Activated T-helper 2 cell treated with anti-CD3 and anti-CD28 coated beads, Interferon-gamma antibody, Interleukin-2, Interleukin-4, amounts not matched to agents 10 μg/mL and 5 μg/mL and 100 μg/mL, durations not matched to agents 14 hours and 24 hours and 36 hours (primary cell): ENCODE data around the gene PNPO. TPM values are rescaled to one million over a fixed set of nuclear protein-coding genes. Genes with fewer than 3 reads are reported as not detected.
"Not testable (repeated sequence)": the region's sequence is repeated elsewhere in the genome, so short reads cannot be mapped to it uniquely, and the experiment has no call there.

Experiments used
- DNase-seq: peaks from one replicate; pipeline ENCODE4 v3.0.0; 2021; ENCODE audit warnings: low spot score
- H3K27ac Mint-ChIP-seq: one replicate; pipeline ENCODE4 v1.8.0; 2021; ENCODE audit warnings: mixed read lengths
- H3K27me3 Mint-ChIP-seq: one replicate; pipeline ENCODE4 v1.8.0; 2021; ENCODE audit warnings: low read depth, mixed read lengths
- H3K36me3 Mint-ChIP-seq: one replicate; pipeline ENCODE4 v1.8.0; 2021; ENCODE audit warnings: low read depth, mixed read lengths
- H3K4me1 Mint-ChIP-seq: one replicate; pipeline ENCODE4 v1.8.0; 2021; ENCODE audit warnings: low read depth, mixed read lengths
- H3K4me3 Mint-ChIP-seq: one replicate; pipeline ENCODE4 v1.8.0; 2021; ENCODE audit warnings: low read depth, mild to moderate bottlenecking, moderate library complexity, mixed read lengths
- H3K9me3 Mint-ChIP-seq: one replicate; pipeline ENCODE4 v1.8.0; 2021; ENCODE audit warnings: mixed read lengths
- intact Hi-C: fragments of 100-400 bp; cut with micrococcal nuclease; formaldehyde crosslinking; loops from one replicate; pipeline ENCODE4 v1.15.1; 2023
- total RNA-seq: library from RNA; stranded (reverse); gene quantifications from 2 replicates; pipeline ENCODE4 v1.2.3, GENCODE V29; 2022

PNPO gene
- total RNA-seq, 1 donor from 2014 or later, result 41.0 TPM

DNA sequence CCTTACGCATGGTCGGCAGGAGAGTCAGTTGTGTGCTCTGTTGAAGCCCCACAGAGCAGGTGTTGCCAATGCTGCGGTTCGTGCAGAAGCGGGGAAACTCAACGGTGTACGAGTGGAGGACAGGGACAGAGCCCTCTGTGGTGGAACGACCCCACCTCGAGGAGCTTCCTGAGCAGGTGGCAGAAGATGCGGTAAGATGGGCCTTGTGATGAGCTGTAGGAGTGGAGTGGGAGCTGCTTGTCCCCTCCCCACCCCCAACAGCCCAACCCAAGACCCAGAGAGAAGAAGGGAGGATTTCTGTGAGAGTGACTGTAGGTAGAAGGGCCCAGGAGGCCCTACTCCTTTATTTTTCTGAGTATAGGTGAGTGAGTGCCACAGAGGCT lies 34.4 kb downstream of the PNPO start:
- no peaks in the 10 kb centered on the region for H3K27me3 Mint-ChIP-seq
- H3K4me3 Mint-ChIP-seq, result no peak overlapping the region
- H3K27ac Mint-ChIP-seq, result no peak overlapping the region
- H3K4me1 Mint-ChIP-seq, result peaks cover 20% of the 10 kb centered on the region
- DNase-seq, result no peak
- intact Hi-C loops, result no loop called here
- H3K36me3 Mint-ChIP-seq, result peaks cover 63% of the 10 kb centered on the region
- H3K9me3 Mint-ChIP-seq, result no peaks in the 10 kb centered on the region

DNA sequence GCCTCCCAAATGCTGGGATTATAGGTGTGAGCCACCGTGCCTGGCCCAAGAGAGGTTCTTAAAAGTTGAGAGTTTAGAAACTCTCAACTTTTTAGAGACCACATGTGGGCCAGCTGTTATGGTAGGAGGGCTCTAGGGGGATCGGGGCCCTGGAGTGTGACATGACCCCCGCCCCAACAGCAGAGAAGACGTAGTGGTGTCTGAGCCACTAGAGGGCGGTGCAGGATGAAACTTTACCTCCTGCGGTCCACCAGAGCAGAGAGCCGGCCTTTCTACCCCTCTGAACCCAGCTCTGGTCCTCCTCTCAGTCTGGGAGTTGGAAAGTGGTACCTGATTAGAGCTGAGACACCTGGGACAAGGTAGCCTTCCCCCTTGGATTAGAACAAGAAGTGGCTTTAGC lies 37.0 kb downstream of the PNPO start:
- H3K9me3 Mint-ChIP-seq, result no peaks in the 10 kb centered on the region
- peaks cover 74% of the 10 kb centered on the region for H3K36me3 Mint-ChIP-seq
- DNase-seq, result peak; percentile 33
- intact Hi-C loops, result no loop called here
- no peak overlapping the region for H3K4me3 Mint-ChIP-seq
- no peak overlapping the region for H3K27ac Mint-ChIP-seq
- H3K4me1 Mint-ChIP-seq, result peaks cover 14% of the 10 kb centered on the region
- H3K27me3 Mint-ChIP-seq, result no peaks in the 10 kb centered on the region

DNA sequence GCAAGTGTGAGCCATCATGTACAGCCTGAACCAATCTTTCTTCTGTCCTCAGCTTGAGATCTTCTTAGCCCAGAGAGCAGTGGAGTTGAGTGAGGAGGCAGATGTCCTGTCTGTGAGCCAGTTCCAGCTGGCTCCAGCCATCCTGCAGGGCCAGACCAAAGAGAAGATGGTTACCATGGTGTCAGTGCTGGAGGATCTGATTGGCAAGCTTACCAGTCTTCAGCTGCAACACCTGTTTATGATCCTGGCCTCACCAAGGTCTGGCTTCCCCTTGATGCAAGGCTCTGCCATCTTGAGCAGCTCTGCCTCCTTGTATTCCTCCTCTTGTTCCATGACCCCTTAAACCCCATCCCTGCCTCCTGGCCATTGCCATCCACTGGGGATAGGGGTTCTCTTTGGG lies 39.2 kb downstream of the PNPO start:
- no peak overlapping the region for H3K4me3 Mint-ChIP-seq

DNA sequence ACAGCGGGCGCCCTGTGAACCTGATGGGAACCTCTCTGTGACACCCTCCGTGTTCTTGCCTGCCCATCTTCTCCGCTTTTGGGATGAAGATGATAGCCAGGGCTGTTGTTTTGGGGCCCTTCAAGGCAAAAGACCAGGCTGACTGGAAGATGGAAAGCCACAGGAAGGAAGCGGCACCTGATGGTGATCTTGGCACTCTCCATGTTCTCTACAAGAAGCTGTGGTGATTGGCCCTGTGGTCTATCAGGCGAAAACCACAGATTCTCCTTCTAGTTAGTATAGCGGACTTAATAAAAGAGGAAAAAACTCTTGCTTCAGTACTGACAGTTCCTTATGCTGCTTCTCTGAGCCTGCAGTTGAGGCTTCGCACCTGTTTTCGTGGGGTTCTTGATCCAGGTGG lies 40.1 kb downstream of the PNPO start:
- Mint-ChIP-seq H3K4me3 (no peak overlapping the region), H3K36me3 (peaks cover 64% of the 10 kb centered on the region), H3K4me1 (peaks cover 9% of the 10 kb centered on the region), H3K27me3 (no peaks in the 10 kb centered on the region), H3K27ac (no peak overlapping the region), H3K9me3 (no peaks in the 10 kb centered on the region)
- intact Hi-C loops, result no loop called here
- DNase-seq, result no peak

More for the DNA sequence above, 39.2 kb downstream of the PNPO start:
- DNase-seq, result no peak
- Mint-ChIP-seq H3K4me1 (peaks cover 9% of the 10 kb centered on the region), H3K27ac (no peak overlapping the region), H3K27me3 (no peaks in the 10 kb centered on the region), H3K36me3 (peaks cover 69% of the 10 kb centered on the region), H3K9me3 (no peaks in the 10 kb centered on the region)
- intact Hi-C loops, result no loop called here

DNA sequence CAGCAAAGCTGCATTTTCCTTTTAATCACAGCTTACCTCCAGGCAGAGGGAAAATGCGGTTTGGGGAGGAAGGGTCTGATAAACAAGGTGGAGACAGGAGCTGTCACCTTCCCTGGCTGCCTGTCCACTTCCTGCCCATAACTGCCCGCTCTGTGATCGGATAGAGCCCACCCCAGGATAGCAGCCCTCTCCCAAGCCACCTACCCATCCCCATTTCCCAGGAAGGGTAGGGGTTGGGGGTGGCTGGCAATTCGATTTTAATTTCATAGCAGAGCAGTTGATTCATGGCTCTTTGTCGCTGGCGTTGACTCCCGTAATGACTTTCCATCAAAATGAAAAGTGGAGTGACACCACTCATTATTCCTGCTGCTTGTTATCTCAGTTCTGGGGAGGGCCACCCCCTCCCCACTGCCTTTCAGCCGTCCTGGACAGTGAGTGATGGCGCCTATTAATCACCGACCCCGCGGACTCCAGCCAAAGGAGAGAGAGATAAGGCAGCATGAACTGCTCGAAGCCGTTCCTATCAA lies 40.8 kb downstream of the PNPO start:
- no peak overlapping the region for H3K27ac Mint-ChIP-seq
- no peaks in the 10 kb centered on the region for H3K27me3 Mint-ChIP-seq
- intact Hi-C loops, result no loop called here
- H3K4me3 Mint-ChIP-seq, result no peak overlapping the region
- H3K4me1 Mint-ChIP-seq, result peaks cover 9% of the 10 kb centered on the region
- peaks cover 59% of the 10 kb centered on the region for H3K36me3 Mint-ChIP-seq
- H3K9me3 Mint-ChIP-seq, result no peaks in the 10 kb centered on the region
- DNase-seq, result no peak

DNA sequence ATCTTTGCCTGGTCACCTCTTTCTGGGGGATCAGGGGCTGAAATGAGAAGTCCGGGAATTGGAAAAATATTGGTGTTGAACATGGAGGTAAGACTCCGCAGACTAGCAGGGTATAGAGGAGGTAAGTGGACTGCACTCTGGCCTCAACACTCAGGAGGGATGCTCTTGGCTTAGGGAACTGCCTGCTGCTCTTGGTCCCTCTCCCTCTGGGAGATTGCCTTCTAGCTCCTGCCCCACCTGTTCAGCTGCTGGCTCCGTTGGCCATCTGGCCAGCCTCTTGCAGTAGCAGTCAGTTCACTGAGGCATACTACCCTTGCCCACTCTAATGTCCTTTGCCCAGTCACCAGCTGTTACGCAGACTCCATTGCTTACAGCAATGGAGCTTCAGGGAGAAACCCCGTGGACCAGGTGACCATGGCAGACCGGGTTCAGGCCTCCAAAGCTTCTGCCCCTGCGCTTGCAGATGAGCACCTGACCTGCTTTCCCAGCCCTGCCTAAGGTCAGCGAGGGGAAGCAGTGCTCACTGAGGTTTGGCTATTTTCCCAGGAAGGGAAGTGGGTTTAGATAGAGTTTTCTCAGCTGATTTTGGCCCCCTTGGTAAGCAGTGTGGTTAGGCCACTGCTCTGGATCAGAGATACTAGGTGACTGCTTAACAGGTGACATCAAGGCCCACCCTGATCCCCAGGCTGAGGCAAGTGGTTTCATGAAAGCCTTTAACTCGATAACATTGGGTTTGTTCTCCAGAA lies 41.4 kb downstream of the PNPO start:
- H3K27me3 Mint-ChIP-seq, result no peaks in the 10 kb centered on the region
- H3K4me1 Mint-ChIP-seq, result peaks cover 9% of the 10 kb centered on the region
- H3K36me3 Mint-ChIP-seq, result peaks cover 53% of the 10 kb centered on the region
- DNase-seq, result no peak
- intact Hi-C loops, result no loop called here
- H3K27ac Mint-ChIP-seq, result no peak overlapping the region
- H3K4me3 Mint-ChIP-seq, result no peak overlapping the region
- no peaks in the 10 kb centered on the region for H3K9me3 Mint-ChIP-seq

DNA sequence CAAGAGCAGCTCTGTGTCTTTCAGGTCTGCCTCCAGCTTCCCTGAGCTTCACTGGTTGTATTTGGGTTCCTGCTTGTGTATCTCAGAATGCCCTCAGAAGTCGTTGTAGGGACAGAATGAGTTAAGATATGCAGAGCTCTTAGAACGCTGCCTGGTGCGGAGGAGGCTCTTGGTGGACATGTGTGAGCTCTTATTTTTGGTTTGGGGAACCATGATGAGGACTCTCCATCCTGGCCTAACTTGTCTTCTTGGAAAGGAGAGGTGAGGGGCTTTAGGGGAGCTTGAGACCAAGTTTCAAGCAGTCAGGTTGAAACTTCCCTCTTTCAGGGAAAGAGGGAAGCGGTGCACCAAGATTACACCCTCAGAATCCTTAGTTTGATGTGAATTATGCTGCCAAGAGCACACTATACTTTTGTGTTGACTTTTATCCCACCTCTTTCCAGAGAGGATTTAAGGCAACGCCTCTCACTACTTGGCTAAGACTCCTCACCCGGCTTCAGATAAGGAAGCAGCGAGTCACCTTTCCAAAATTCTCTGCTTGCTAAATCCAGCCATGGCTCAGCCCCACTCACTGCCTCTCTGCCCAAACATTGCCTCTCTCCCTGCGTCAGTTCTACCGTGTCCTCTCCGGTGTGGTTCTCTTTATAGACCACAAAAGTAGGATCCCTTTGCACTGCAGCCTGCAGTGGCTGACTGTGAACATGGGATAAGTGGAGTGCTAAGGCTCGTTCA lies 42.3 kb downstream of the PNPO start:
- Mint-ChIP-seq H3K4me3 (no peak overlapping the region), H3K9me3 (no peaks in the 10 kb centered on the region), H3K27ac (no peak overlapping the region)

DNA sequence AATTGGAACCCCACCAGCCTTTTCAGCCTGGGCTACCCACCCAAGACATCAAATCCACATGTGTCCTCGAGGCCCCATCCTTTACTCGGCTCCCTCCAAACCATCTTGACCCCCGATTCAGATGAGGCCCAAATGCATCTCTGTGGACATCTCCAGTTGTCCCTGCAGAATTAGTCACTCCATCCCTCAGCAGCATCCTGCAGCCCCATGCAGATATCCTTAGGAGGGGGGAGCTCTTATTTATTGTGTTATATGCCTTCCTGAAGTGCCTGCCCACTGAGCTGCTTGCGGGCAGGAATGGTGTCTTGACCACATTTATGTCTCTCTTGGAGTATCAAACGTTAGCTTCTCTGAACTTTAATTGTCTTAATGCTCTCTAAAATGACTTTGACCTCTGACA lies 45.1 kb downstream of the PNPO start:
- no peak overlapping the region for H3K27ac Mint-ChIP-seq
- no peaks in the 10 kb centered on the region for H3K9me3 Mint-ChIP-seq
- H3K27me3 Mint-ChIP-seq, result no peaks in the 10 kb centered on the region
- no peak for DNase-seq
- H3K36me3 Mint-ChIP-seq, result peaks cover 21% of the 10 kb centered on the region
- peaks cover 18% of the 10 kb centered on the region for H3K4me1 Mint-ChIP-seq
- intact Hi-C loops, result no loop called here
- no peak overlapping the region for H3K4me3 Mint-ChIP-seq

More for the DNA sequence above, 42.3 kb downstream of the PNPO start:
- Mint-ChIP-seq H3K36me3 (peaks cover 47% of the 10 kb centered on the region), H3K4me1 (peaks cover 10% of the 10 kb centered on the region), H3K27me3 (no peaks in the 10 kb centered on the region)
- DNase-seq, result no peak
- intact Hi-C loops, result no loop called here

DNA sequence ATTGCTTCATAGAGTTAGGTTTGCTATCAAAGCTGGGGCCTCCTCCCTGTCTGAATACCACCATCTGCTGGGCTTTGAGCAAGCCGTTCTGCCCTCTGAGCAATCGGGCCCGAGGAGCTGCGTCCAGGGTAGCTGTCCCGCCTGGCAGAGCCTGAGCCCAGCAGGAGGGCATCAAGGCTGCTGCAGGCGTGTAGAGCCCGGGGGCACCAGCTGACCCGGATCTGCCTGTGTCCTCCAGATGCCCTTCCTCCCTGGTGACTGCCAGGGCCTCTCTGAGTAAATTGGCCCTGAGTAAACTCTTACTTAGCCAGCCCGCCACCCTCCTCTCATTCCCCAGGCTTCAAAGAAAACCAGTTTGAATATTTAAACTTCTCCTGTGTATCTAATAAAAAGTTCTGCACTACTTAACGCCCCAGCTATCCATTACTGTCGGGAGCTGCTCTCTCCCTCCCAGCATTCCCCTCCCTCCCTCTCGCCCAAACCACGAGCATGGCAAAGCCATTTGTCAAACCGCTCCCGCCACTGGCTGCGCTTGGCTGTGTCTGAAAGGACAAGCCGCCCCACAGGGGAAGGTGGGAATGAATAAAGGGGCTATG lies 46.0 kb downstream of the PNPO start:
- H3K27ac Mint-ChIP-seq, result no peak overlapping the region
- peaks cover 18% of the 10 kb centered on the region for H3K36me3 Mint-ChIP-seq
- H3K4me3 Mint-ChIP-seq, result no peak overlapping the region
- H3K9me3 Mint-ChIP-seq, result no peaks in the 10 kb centered on the region
- peaks cover 14% of the 10 kb centered on the region for H3K4me1 Mint-ChIP-seq
- H3K27me3 Mint-ChIP-seq, result no peaks in the 10 kb centered on the region
- DNase-seq, result no peak
- intact Hi-C loops, result no loop called here

DNA sequence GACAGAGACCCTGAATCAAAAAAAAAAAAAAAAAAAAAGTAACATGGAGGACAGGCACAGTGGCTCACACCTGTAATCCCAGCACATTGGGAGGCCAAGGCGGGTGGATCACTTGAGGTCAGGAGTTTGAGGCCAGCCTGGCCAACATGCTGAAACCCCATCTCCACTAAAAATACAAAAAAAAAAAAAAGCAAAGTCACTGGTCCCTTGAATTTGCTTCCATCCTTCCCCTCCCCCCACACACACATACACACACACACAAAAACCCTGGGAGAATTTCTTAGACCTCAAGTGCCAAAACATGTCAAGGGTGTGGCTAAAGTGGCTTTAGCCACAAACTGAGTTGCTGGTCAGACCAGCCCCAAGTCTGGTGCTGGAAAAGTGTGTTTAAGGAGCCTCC lies 47.1 kb downstream of the PNPO start:
- DNase-seq, H3K27ac Mint-ChIP-seq, H3K9me3 Mint-ChIP-seq, H3K4me3 Mint-ChIP-seq, intact Hi-C loops, H3K27me3 Mint-ChIP-seq: not testable (repeated sequence)
- H3K36me3 Mint-ChIP-seq, result peaks cover 13% of the 10 kb centered on the region
- peaks cover 14% of the 10 kb centered on the region for H3K4me1 Mint-ChIP-seq

DNA sequence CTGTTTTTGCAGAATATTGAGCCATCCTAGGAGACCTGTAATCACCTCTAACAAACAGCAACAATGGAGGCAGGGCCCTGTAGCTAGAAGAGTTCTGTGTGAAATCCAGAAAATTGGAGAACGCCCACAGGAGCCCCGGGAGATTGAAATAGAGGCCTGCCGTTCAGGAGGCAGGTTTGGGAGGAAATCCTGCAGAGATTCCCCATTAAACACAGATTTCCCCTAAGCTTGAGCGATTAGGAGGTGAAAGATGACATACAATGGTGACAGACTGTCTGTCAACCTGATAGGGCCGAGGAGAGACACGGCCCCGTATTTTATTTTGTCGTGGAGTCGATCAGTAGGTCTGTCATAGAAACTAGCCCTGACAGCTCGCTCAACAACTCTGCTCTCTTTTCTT lies 47.8 kb downstream of the PNPO start:
- intact Hi-C loops, result no loop called here
- Mint-ChIP-seq H3K27ac (no peak overlapping the region), H3K27me3 (peaks cover 5% of the 10 kb centered on the region), H3K4me3 (no peak overlapping the region), H3K4me1 (peaks cover 14% of the 10 kb centered on the region), H3K36me3 (peaks cover 6% of the 10 kb centered on the region), H3K9me3 (no peaks in the 10 kb centered on the region)
- no peak for DNase-seq

DNA sequence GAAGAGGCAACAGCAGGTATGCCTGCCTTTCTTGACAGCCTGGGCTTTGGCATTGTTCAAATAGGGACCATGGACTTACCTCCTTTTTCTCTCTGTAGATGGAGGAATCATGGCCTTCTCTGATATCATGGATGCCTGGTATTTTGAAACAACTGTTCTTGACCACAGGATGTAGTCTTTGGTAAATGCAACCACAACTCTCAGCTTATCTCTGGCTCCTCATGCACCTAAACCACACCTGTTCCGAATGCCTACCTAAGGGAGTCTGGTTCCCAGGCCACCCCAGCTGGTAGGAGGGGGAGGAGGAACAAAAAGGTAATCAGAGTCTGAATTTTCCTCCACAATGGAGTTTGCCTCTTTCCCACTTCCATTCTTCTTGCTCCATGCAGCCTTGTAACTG lies 48.3 kb downstream of the PNPO start:
- no peak overlapping the region for H3K27ac Mint-ChIP-seq

More for the DNA sequence above, 48.3 kb downstream of the PNPO start:
- Mint-ChIP-seq H3K9me3 (no peaks in the 10 kb centered on the region), H3K27me3 (peaks cover 6% of the 10 kb centered on the region), H3K4me3 (no peak overlapping the region), H3K4me1 (peaks cover 14% of the 10 kb centered on the region), H3K36me3 (peaks cover 5% of the 10 kb centered on the region)
- intact Hi-C loops, result no loop called here
- no peak for DNase-seq
